GM21423 (cell line): ENCODE measurements around the gene C19orf73.
"Not testable (repeated sequence)": the region's sequence is repeated elsewhere in the genome, so short reads cannot be mapped to it uniquely, and the experiment has no call there.

Experiments
- ATAC-seq: cut with Tn5 transposase; IDR thresholded peaks from one replicate; pipeline ENCODE4 v1.9.1; 2021; ENCODE audit warnings: mild to moderate bottlenecking, moderate library complexity; ENCODE audit not compliant: unreplicated experiment

Gene C19orf73

GRCh38 chr19:49148784-49149651 is 30.1 kb upstream of the C19orf73 start:
- no peak for ATAC-seq

GRCh38 chr19:49148044-49148682 is 29.2 kb upstream of the C19orf73 start:
- no peak for ATAC-seq

GRCh38 chr19:49146408-49146770 is 27.4 kb upstream of the C19orf73 start:
- not testable (repeated sequence) for ATAC-seq

- no peak for ATAC-seq
Observed at GRCh38 chr19:49145573-49146407, 26.8 kb upstream of the C19orf73 start.

- ATAC-seq, result peak; percentile 60
Observed at GRCh38 chr19:49142866-49143335, 24.0 kb upstream of the C19orf73 start.

- ATAC-seq, result no peak
Observed at GRCh38 chr19:49141352-49141751, 22.4 kb upstream of the C19orf73 start.

GRCh38 chr19:49140951-49141350 is 22.0 kb upstream of the C19orf73 start:
- no peak for ATAC-seq

GRCh38 chr19:49136771-49137171 is 17.8 kb upstream of the C19orf73 start:
- no peak for ATAC-seq

- ATAC-seq, result no peak
Observed at GRCh38 chr19:49135686-49136085, 16.7 kb upstream of the C19orf73 start.

- ATAC-seq, result no peak
Observed at GRCh38 chr19:49133621-49134454, 14.9 kb upstream of the C19orf73 start.

GRCh38 chr19:49132974-49133609 is 14.1 kb upstream of the C19orf73 start:
- no peak for ATAC-seq

GRCh38 chr19:49130325-49130724 is 11.4 kb upstream of the C19orf73 start:
- ATAC-seq, result no peak

- ATAC-seq, result no peak
Observed at GRCh38 chr19:49129238-49129583, 10.3 kb upstream of the C19orf73 start.

GRCh38 chr19:49128545-49129237 is 9.7 kb upstream of the C19orf73 start:
- no peak for ATAC-seq

- peak; percentile 83 for ATAC-seq
Observed at GRCh38 chr19:49127674-49128544, 9.0 kb upstream of the C19orf73 start.

GRCh38 chr19:49127225-49127624 is 8.3 kb upstream of the C19orf73 start:
- not testable (repeated sequence) for ATAC-seq

GRCh38 chr19:49126575-49126974 is 7.6 kb upstream of the C19orf73 start:
- no peak for ATAC-seq

- no peak for ATAC-seq
Observed at GRCh38 chr19:49125025-49125731, 6.2 kb upstream of the C19orf73 start.
